ENCODE data around the gene TTC12.

TTC12 gene

GRCh38 chr11:113376156-113376555 lies 61.8 kb downstream of the TTC12 start:
- DNase-seq (ENCODE audit: low read depth), result no peak

DNA sequence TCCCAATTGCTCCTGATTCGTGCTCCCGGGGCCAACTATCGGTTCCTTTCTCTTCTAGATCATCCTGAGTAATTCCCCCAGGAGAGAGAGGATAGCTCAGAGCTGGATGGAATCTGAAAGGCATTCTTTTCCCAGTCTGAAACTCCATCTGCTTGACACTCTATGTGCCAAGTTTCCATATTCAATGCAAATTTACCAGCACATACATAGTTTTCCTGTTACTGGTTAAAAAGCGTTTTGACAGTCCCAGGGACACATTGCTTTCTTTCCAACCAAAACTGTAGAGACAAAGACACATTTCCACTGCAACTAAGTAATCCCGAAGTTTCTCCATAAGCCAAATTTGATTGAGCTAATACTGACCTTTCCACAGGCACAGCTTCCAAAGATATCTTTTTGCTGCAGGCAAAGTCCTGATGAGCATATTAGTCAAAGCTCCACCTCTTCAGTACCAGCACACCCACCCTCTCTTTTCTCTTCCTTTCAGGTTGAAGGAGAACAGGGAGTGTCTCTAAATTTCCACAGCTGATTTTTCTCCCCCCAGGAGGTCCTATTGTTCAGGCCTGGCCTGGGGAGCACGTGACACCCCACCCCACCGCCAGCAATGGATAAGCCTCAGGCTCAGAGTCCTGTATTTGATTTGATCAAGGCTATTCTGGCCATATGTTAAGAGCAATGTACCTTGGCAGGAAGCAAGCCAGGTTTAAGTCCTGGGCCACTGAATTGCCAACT lies 63.5 kb downstream of the TTC12 start:
- no peak for DNase-seq (ENCODE audit: low read depth)

DNA sequence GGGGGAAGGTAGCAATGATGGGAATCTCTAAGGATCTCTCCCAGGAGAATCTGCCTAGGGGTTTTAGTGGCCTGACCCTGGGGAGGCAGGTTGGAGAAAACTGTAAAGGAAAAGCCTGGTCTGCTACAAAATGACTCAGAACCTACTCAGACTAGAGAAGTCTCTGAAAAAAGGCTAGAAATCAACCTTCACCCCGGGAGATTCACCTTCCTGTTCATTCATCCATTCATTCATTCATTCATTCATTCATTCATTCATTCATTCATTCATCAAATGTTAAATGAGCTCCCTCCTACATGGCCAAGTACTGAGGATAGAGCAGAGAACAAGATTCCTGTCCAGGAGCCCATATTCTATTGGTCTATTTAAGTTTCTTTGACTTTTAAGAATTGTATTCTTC lies 64.3 kb downstream of the TTC12 start:
- no peak for DNase-seq (ENCODE audit: low read depth)

GRCh38 chr11:113382121-113382520 lies 67.7 kb downstream of the TTC12 start:
- no peak for DNase-seq (ENCODE audit: low read depth)

DNA sequence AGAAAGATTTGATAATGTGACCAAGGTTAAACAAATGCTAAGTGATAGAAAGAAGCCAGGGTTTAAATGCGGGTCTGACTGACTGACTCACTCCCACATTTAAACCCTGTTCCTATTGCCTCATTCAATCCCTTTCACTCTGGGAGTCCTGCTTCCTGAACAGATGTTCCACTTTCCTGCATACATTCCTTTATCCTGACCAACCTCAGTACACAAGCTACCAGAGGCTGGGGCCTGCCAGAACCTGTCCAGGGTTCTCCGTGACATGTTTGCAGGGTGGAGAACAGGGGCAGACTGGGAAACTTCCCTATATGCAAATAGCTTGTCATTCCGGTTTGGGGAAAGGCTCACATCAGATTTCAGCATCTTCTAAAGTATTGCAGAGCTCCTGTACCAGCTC lies 70.2 kb downstream of the TTC12 start:
- peak; percentile 39 for DNase-seq (ENCODE audit: low read depth)

DNA sequence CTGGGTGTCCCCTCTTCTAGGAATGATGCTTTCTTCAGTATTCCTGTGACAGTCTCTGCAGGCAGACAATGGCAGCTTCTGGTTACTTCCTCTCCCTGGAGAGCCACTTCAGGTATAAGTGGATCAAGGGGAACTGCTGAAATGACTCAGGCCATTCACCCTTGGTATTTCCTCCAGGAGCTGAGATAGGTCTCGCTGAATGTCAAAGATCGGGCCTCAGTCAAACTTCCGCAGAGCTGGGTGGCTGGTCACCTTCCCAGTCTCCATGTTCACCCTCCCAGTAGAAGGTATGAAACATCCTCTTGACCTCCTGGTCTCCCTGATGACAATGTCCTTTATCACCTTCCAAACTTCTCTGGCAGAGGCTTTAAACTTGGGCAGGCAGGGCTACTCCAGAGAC lies 71.4 kb downstream of the TTC12 start:
- no peak for DNase-seq (ENCODE audit: low read depth)

- DNase-seq (ENCODE audit: low read depth), result no peak
Measured at GRCh38 chr11:113386866-113387265, 72.5 kb downstream of the TTC12 start.

- no peak for DNase-seq (ENCODE audit: low read depth)
Measured at GRCh38 chr11:113387605-113388211, 73.3 kb downstream of the TTC12 start, which contains the start of gene ANKK1. TSS of gene ANKK1 (plus strand) at chr11:113387779. CDS start at chr11:113387885, 106 bp downstream.

GRCh38 chr11:113389272-113389671 lies 74.9 kb downstream of the TTC12 start:
- no peak for DNase-seq (ENCODE audit: low read depth)

DNA sequence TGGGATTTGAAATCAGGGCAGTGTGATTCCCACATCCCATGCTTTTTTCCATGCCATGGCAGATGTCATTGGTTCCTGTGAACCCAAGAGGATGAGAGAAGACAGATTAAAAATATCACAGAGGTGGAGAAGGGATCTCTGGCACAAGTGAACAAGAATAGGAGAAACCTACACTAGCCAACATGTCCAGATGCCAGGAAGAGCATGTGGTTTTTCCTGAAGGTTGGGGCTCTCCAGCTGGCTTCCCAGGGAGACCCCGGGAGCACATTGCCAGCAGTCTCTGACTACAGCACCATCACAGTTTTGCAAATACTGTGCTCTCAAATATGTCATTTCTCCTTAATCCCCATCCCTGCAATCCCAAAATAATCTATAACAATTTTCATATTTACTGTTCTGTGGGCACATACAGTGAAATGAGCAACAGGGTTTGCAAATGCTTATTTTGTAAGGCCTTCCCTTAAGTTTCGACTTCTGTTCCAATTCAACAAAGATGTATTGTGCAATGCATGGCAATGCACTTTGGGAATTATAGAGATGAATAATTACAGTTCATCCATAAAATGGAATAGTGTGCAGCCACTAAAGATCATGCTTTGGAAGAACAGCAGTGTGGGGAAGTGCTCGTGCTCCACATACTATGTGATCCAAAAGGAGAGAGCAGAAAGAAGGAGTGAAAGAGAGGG lies 78.0 kb downstream of the TTC12 start:
- no peak for DNase-seq (ENCODE audit: low read depth)

GRCh38 chr11:113393501-113393985 lies 79.2 kb downstream of the TTC12 start:
- no peak for DNase-seq (ENCODE audit: low read depth)

GRCh38 chr11:113394919-113395318 lies 80.5 kb downstream of the TTC12 start:
- DNase-seq (ENCODE audit: low read depth), result no peak

DNA sequence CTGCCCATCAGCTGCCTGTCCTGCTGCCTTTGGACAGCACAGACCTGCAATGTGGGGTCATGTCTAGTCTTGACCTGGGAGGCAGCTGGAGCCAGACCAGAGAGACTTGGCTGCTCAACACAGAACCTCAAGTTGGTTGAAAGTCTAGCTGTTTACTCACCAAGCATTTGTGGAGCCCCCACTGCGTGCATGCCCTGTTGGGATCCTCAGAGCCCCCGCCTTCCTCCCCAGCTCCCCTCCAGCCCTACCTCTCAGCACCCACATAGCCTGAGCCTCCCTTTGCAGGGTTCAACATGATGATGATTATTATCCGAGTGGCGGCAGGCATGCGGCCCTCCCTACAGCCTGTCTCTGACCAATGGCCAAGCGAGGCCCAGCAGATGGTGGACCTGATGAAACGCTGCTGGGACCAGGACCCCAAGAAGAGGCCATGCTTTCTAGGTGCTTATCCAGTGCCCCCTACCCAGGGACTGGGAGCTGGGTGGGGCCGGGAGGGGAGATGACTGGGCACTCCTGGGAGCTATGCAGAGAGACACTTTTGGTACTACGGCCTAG lies 81.5 kb downstream of the TTC12 start:
- DNase-seq (ENCODE audit: low read depth), result no peak

DNA sequence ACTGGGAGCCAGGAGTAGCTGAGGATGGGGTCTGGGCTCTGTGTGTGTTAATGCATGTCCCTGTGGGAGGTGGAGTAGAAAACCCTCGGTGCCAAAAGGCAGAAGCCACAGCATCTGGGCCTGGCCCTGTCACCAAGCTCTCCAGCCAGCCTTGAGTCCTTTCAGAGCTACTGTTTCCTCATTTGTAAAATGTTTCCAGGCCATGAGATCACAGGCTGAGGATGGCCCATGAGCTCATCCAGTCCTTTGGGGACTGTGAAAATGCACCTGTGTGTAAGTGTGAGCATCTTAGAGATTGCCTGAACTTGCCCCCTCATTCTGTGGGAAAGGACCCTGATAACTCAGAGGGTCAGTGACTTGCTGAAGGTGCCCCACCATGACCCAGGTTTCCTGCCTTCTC lies 82.3 kb downstream of the TTC12 start:
- no peak for DNase-seq (ENCODE audit: low read depth)

DNA sequence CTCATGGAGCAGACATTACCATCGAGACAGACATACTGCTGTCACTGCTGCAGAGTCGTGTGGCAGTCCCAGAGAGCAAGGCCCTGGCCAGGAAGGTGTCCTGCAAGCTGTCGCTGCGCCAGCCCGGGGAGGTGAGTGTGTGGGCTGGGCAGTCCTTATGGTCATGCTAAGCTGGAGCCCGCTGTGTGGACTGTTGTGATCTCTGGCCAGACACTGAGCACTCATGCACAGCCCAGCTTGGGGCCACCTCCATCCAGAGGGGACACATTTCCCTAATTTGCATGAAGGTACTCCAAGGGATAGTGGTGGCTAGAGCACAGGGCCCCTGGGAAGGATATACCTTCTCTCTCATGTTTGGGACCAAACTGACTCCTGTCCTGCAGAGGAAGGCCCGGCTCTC lies 82.8 kb downstream of the TTC12 start:
- no peak for DNase-seq (ENCODE audit: low read depth)

DNA sequence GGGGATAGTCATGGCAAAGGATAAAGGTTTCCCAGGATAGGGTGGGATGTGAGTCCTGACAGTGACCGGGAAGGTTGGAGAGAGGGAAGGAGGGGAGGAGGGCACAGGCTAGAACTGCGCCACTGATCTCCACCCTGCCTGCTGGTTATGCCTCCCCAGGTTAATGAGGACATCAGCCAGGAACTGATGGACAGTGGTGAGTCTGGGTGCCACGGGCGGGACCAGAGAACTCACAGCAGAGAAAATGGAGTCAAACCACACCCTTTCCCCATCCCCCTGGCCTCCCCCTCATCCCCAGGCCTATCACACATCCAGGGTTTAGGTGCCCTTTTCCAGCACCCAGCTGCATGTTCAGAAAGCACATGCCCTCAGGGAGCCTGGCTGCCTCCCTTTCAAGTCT lies 83.4 kb downstream of the TTC12 start:
- DNase-seq (ENCODE audit: low read depth), result no peak

- no peak for DNase-seq (ENCODE audit: low read depth)
Measured at GRCh38 chr11:113398669-113399430, 84.5 kb downstream of the TTC12 start.

DNA sequence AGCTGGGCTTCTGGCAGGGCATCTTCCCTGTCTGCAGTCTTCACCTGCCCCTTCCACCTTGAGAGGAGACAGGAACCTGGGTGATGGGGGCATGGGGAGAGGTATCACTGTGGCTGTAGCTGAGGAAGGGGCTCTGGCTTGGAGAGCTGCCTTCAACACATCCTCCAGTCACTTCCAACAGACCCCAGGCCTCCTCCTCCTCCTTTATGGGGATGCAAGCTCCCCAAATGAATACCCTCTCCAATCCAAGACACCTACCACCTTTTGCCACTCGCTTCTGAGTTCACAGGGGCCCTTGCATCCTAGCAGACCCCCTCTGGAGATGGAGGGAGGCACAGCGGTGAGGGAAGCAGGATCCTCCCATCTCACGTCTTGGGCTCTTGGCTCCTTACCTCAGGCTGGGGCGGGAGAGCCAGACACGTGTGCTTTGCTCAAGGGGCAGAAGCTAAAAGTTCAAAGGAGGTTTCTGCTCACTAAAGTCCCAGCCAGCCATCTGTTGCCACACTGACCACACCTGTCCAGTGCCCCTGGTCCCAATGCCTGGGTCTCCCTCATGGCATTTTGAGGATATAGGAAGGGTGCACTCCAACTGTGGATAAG lies 86.3 kb downstream of the TTC12 start:
- no peak for DNase-seq (ENCODE audit: low read depth)

DNA sequence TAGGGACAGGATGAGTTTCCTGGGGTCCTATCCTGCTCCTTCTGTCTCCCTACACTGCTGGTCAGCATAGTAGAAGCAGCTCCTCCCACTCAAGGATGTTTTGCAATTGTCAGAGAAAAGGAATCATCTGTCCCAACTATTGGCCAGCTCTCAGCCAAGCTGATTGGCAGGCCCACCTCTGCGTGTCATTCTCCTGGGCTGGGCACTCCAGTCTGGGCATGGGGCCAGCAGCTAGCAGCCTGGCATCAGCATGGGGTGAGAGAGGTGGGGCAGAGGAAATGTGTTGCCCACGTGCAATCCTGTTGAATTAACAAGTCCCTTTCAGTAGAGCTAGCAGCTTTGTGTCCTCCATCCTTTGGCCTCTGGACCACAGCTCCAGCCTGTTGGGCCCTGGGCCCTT lies 87.3 kb downstream of the TTC12 start:
- no peak for DNase-seq (ENCODE audit: low read depth)

DNA sequence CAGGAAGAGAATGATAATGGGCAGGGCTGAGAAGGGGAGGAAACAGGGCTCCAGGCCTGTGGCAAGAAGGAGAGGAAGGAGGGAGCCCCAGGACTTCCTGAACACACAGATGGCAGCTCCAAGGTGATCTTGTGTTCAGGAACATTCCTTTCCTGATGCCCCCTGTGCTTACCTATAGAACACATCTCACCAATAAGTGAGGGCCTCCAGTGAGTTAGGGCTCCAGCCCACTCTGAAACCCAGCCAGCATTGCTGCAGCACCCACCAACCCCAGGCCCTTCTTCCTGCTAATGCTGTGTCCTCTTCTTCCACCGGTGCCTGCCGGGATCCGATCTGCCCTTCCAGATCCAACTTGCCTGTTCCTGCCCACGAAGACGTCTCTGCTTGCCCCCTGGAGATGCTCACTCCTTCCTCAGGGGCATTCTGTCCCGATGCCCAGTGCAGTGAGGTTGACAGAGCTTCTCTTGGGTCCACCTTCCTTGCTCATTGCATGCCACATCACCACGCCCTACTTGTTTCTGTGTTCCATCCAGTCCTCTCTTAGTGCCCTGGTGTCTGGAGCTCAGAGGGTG lies 90.6 kb downstream of the TTC12 start:
- no peak for DNase-seq (ENCODE audit: low read depth)
